ENCODE results near the gene PAK1.

- TF ChIP-seq POLR2A (IDR thresholded peaks at IDR 0.05), result no peak
- TF ChIP-seq CTCF (IDR thresholded peaks at IDR 0.05), result no peak
Measured at GRCh38 chr11:77508019-77508418, 34.1 kb upstream of the PAK1 start.
